EH (cell line): ENCODE measurements around the gene ATOH7.
"Not testable (repeated sequence)": the region's sequence is repeated elsewhere in the genome, so short reads cannot be mapped to it uniquely, and the experiment has no call there.

ENCODE experiments used
- DNase-seq: peaks from one replicate; pipeline ENCODE4 v3.0.0-alpha.2; 2015; ENCODE audit warnings: low read depth

ATOH7 gene

GRCh38 chr10:68235581-68235980 is 3.7 kb upstream of the ATOH7 start:
- no peak for DNase-seq

- DNase-seq, result no peak
These were observed 3.2 kb upstream of the ATOH7 start for GRCh38 chr10:68235111-68235510.

- DNase-seq, result no peak
These were observed 1.1 kb upstream of the ATOH7 start for GRCh38 chr10:68233046-68233445.

- DNase-seq, result peak; percentile 74
These were observed 652 bp downstream of the ATOH7 start for GRCh38 chr10:68231106-68231816.

DNA sequence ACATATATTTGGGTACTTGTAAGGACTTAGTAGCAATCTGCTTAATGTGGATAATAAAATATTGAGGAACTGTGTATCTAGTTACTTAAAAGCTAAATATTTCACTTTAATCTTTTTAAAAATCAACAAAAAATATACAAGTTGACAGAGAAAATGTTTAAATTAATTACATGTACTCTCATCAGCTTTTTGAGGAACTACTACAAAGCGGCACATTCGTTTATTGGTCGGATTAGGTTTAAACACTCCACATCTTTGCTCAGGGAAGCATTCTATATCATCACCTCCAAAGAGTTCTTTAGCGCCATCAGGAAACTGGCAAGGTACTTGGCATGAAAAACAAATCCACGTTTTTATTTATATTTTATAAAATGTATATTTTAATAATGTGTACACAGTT is 1.6 kb downstream of the ATOH7 start:
- no peak for DNase-seq

DNA sequence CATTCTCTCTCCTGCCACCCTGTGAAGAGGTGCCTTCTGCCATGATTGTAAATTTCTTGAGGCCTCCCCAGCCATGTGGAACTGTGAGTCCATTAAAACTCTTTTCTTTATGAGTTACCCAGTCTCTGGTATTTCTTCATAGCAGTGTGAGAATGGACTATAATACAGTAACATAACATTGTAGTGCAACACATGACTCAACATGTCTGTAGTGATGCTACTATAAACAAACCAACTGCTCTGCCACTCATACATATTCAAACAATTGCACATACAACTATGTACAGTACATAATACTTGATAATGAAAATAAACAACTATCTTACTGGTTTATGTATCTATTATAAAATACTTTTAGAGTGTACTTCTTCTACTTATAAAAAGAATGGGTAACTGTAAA is 7.1 kb downstream of the ATOH7 start:
- peak; percentile 56 for DNase-seq

DNA sequence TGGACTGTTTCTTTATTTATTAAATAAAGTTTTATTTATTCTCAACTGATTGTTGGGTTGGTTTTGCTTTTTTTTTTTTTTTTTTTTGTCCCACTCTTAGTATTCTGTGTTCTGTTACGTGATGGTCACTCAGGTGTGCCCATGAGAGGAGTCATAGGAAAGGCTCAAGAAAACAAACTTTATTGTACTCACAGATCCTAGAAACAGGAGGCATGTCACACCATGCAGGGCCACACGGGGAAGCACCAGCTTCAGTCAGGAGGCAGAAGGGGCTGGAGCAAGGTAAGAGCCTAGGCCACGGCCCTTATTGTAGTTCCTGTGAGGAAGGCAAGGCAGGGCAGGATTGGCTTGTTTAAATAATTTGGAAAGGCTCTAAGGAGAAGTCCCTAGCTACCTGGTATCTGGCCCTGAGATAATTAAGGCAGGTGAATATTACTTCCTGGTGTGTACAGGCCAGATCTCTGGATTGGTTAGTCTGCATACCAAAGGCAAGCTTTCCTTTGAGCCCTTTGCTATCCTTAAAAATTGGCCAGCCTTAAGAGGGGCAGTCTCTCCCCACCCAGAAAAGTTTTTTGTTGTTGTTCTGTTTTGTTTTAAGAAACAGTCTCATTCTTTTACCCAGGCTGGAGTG is 8.3 kb downstream of the ATOH7 start:
- DNase-seq, result no peak

GRCh38 chr10:68222391-68222790 is 9.5 kb downstream of the ATOH7 start:
- DNase-seq, result no peak

DNA sequence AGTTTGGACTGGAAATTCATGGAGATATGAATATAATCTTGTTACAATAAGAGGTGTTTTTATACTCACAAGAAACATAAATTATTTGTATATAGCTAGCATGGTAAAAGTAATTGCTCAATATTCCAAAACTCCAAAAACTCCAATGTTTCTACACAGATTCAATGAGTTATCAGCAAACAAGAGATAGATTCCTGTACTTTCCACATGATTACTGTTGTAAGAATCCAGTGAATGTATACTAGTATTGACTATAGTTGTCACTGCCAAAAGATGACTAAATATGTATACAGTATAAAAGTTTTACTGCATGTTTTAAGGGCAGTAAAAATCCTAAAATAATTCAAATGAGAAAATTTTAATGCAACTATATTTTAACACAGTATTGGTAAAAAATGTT is 10.7 kb downstream of the ATOH7 start:
- DNase-seq, result peak; percentile 38

DNA sequence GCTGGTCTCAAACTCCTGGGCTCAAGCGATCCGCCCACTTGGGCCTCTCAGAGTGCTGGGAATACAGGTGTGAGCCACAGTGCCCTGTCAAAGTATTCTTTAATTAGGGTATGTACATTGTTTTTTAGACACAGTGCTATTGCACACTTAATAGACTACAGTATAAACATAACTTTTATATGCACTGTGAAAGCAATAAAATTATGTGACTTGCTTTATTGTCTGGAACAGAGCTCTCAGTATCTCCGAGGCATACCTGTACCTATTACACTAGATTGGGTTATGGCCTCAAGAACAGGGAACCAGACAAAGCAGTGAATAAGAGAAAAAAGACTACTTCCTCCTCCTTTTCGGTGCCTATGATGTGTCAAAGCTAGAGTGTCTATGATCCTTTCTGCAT is 13.1 kb downstream of the ATOH7 start:
- DNase-seq, result no peak

DNA sequence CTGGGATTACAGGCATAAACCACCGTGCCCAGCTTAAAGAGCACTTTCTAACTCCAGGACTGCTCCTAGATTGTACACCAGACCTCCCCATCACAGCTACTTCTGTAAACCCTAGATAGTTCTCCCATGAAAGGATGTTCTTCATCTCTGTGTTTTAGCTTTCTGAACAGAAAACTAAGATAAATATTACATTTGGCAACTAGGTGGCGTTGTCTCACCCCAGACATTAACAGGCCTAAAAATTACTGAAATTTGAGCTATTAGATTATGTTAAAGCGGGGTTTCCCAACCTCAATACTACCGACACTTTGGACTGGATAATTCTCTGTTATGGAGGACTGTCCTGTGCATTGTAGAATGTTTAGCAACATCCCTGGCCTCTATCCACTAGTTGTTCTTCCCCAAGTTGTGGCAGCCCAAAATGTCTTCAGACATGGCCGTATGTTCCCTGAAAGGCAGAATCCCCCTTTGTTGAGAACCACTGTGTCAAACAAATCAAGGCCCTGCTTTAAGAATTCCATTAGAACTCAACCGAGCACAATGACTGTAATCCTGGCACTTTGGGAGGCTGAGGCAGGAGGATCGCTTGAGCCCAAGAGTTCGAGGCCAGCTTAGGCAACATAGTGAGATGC is 19.1 kb downstream of the ATOH7 start:
- DNase-seq, result peak; percentile 50

- no peak for DNase-seq
These were observed 20.2 kb downstream of the ATOH7 start for GRCh38 chr10:68211669-68212068.

DNA sequence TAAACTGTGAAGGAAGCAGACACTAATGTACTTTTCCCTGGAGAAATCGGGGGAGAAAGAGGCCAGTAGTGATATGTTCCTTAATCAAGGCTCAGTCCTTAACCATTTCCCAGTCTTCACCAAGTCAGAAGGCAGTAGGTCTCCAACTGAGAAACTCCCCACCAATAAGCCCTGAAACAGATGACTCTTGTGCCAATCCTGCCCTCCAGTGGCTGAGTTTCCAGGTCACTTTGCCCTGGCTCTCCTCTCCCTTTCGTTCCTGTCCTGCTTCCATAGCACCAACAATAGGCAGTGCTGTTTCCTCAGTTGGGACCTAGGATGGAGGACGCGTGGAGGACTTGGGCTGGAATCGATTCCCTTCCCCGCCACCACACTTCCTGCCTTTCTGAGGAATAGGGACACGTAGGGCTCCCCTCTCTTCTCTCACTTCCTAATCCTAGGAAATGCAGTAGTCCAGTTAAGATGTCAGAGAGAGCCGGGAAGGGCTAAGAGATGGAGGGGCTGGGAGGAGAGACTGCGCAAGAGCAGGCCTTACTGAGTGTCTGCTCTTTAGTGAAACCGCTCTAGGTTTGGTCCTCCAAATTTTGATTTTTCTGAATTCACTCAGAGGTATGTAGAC is 23.4 kb downstream of the ATOH7 start:
- DNase-seq, result peak; percentile 68

DNA sequence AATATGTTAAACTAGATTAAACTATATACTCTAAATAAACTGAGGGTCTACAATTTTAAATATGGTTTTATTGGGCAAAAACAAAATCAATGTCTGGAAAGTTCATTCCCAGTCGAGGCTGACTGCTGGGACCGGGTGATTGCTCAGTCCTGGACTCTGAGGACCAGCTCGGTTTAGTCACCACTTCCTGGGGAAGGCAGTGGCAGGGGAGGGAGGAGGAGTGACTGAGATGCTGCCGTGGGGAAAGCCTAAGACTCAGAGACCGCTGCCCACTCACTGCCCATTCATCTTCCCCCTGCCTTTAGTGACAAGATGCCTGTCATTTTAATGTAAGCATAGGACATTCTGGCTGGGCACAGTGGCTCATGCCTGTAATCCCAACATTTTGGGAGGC is 29.0 kb downstream of the ATOH7 start:
- peak; percentile 75 for DNase-seq

DNA sequence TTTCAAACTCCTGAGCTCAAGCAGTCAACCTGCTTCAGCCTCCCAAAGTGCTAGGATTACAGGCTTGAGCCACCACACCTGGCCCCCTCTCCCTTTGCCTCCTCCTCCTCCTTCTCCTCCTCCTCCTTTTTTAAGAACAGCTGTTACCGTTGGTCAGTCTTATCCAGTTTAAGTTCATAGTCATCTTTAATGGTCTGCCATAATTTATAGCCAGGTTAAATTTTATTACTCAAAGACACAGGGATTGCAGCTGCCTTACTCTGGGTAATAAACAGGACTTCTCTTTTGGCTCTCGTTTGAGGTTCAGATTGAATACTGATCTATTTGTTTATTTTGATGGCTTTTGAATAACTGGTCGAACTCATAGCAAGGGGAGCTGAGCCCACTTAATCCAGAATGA is 35.2 kb downstream of the ATOH7 start:
- no peak for DNase-seq

DNA sequence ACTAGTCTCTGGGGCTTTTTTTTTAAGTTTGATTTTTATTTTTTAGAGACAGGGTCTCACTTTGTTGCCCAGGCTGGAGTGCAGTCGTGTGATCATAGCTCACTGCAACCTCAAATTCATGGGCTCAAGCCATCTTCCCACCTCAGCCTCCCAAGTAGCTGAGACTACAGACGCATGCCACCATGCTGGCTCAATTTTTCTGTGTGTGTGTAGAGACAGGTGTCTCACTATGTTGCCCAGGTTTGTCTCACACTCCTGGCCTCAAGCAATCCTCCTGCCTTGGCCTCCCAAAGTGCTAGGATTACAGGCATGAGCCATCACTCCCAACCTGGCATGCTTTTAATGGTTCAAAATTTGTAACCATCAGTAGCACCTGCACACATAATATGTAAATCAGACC is 36.1 kb downstream of the ATOH7 start:
- not testable (repeated sequence) for DNase-seq

DNA sequence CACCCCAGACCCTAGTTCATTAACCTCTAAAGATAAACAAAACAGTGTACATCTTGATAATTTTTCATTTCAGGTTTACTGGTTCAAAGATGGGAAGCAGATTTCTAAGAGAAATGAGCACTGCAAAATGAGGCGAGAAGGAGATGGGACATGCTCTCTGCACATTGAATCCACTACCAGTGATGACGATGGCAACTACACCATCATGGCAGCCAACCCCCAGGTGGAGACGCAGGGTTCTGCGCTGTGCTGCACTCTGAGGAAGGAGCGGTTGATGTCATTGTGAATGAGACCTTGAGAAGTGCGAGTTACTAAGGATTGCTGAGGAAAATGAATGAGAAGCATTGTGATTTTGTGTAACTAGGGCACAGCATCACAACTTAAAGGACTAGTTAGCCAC is 37.6 kb downstream of the ATOH7 start:
- no peak for DNase-seq

- DNase-seq, result peak; percentile 23
These were observed 39.8 kb downstream of the ATOH7 start for GRCh38 chr10:68192113-68192512.

- DNase-seq, result no peak
These were observed 43.1 kb downstream of the ATOH7 start for GRCh38 chr10:68188835-68189234.

DNA sequence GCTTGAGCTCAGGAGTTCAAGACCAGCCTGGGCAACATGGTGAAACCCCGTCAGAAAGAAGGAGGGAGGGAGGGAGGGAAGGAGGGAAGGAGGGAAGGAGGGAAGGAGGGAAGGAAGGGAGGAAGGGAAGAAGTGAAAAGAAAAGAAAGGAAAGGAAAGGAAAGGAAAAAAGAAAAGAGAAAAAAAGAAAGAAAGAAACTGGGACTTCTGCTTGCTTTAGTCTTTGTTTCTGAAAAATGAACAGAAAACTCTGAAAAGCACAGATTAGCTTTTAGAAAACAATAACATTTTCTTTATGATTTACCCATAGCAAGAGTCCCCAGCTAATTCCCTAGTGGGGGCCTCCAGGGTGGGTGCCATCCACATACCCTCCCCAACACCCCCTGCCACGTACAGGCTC is 46.8 kb downstream of the ATOH7 start:
- no peak for DNase-seq

GRCh38 chr10:68184546-68184945 is 47.4 kb downstream of the ATOH7 start:
- peak; percentile 10 for DNase-seq
